HepG2 (cell line): Measurements from ENCODE around the gene TFAP2E. TPM values are rescaled to one million over a fixed set of nuclear protein-coding genes. Genes with fewer than 3 reads are reported as not detected.

Source experiments
- CENPX ChIP-seq: sonication (generic); formaldehyde crosslinking; IDR thresholded peaks from 2 replicates; pipeline ENCODE4 v1.9.0; 2021; ENCODE audit warnings: mild to moderate bottlenecking, missing genetic modification reagents, moderate library complexity
- DPF2 ChIP-seq: sonication (generic); formaldehyde crosslinking; IDR thresholded peaks from 2 replicates; pipeline ENCODE4 v1.4.0; 2020; ENCODE audit warnings: mild to moderate bottlenecking, low read depth, missing genetic modification reagents, borderline replicate concordance
- E2F1 ChIP-seq: sonication (generic); formaldehyde crosslinking; IDR thresholded peaks from 2 replicates; pipeline ENCODE4 v1.5.0; 2020; ENCODE audit warnings: missing genetic modification reagents
- FOXP4 ChIP-seq: sonication (generic); formaldehyde crosslinking; IDR thresholded peaks from 2 replicates; pipeline ENCODE4 v1.4.0; 2020; ENCODE audit warnings: missing genetic modification reagents
- GFI1 ChIP-seq: sonication (generic); formaldehyde crosslinking; IDR thresholded peaks from 2 replicates; pipeline ENCODE4 v1.5.0; 2020; ENCODE audit warnings: missing genetic modification reagents, mild to moderate bottlenecking, borderline replicate concordance
- HNRNPLL ChIP-seq: fragments of 200-400 bp; formaldehyde crosslinking; IDR thresholded peaks from 2 replicates; pipeline ENCODE4 v1.6.1; 2017; ENCODE audit warnings: mild to moderate bottlenecking, low read depth, low read length; ENCODE audit not compliant: poor library complexity, severe bottlenecking
- IKZF4 ChIP-seq: sonication (generic); formaldehyde crosslinking; IDR thresholded peaks from 2 replicates; pipeline ENCODE4 v1.5.1; 2020; ENCODE audit warnings: borderline replicate concordance, mild to moderate bottlenecking, low read depth, missing genetic modification reagents; ENCODE audit errors: not compliant biosample characterization
- KAT8 ChIP-seq: IDR thresholded peaks from 2 replicates; pipeline ENCODE4 v1.6.1; 2016; ENCODE audit warnings: missing genetic modification reagents, missing compliant biosample characterization
- LBX2 ChIP-seq: sonication (generic); formaldehyde crosslinking; IDR thresholded peaks from 2 replicates; pipeline ENCODE4 v1.5.0; 2020; ENCODE audit warnings: missing genetic modification reagents, mild to moderate bottlenecking, borderline replicate concordance
- MAX ChIP-seq: IDR thresholded peaks from 2 replicates; pipeline ENCODE4 v1.6.1; 2012; ENCODE audit warnings: inconsistent platforms
- NCOA5 ChIP-seq: sonication (generic); formaldehyde crosslinking; IDR thresholded peaks from 2 replicates; pipeline ENCODE4 v1.4.0; 2020; ENCODE audit warnings: missing genetic modification reagents
- PPARG ChIP-seq: conservative IDR thresholded peaks from 2 replicates; pipeline ENCODE4 v1.6.1; 2016; ENCODE audit warnings: missing biosample characterization, missing genetic modification reagents
- RXRB ChIP-seq: IDR thresholded peaks from 2 replicates; pipeline ENCODE4 v1.6.1; 2016; ENCODE audit warnings: borderline replicate concordance, missing genetic modification reagents, missing compliant biosample characterization
- THYN1 ChIP-seq: sonication (generic); formaldehyde crosslinking; IDR thresholded peaks from 2 replicates; pipeline ENCODE4 v1.8.1; 2023; ENCODE audit warnings: low read depth, mild to moderate bottlenecking, moderate library complexity, missing genetic modification reagents, borderline replicate concordance
- TRAFD1 ChIP-seq: sonication (generic); formaldehyde crosslinking; IDR thresholded peaks from 2 replicates; pipeline ENCODE4 v1.5.1; 2020; ENCODE audit warnings: missing genetic modification reagents, mild to moderate bottlenecking, borderline replicate concordance
- U2AF1 ChIP-seq: fragments of 200-400 bp; formaldehyde crosslinking; optimal IDR thresholded peaks from 2 replicates; pipeline ENCODE3; 2017; ENCODE audit warnings: mild to moderate bottlenecking, low read depth, low read length
- ZNF510 ChIP-seq: sonication (generic); formaldehyde crosslinking; IDR thresholded peaks from 2 replicates; pipeline ENCODE4 v1.4.0; 2020; ENCODE audit warnings: low read depth, mild to moderate bottlenecking, missing genetic modification reagents
- ZNF615 ChIP-seq: sonication (generic); formaldehyde crosslinking; IDR thresholded peaks from 2 replicates; pipeline ENCODE4 v1.5.0; 2020; ENCODE audit warnings: mild to moderate bottlenecking, missing genetic modification reagents, borderline replicate concordance
- ZSCAN5A ChIP-seq: sonication (generic); formaldehyde crosslinking; IDR thresholded peaks from 2 replicates; pipeline ENCODE4 v1.8.0; 2022; ENCODE audit warnings: mild to moderate bottlenecking, missing genetic modification reagents, borderline replicate concordance
- polyA plus RNA-seq, 8 experiments: library from polyadenylated mRNA; depleted of rRNA in 3 of 8; stranded (reverse) in 7 of 8; unstranded in 1 of 8; fragments of >200 nt; fragmentation: Illumina TruSeq in 4 of 8; extraction: Trizol in 4 of 8; gene quantifications; 2 replicates each; pipeline versions ENCODE4 v1.2.1 to v1.2.3, GENCODE V29; 2011 to 2016; ENCODE audit warnings: low read depth in 4 of 8, missing spikeins in 1 of 8, mixed read lengths in 1 of 8; ENCODE audit not compliant: insufficient read depth in 1 of 8
- total RNA-seq, 5 experiments: library from RNA; depleted of rRNA; stranded (reverse); fragments of >200 nt; fragmentation: Illumina TruSeq; extraction: Trizol; gene quantifications; 2 replicates each; pipeline ENCODE4 v1.2.3, GENCODE V29; 2016; ENCODE audit warnings: low read depth in 1 of 5

The TFAP2E gene
- total and polyA plus RNA-seq, 2 of the 13 experiments (the other 11 are each of a cell fraction or from before 2014, with no cell fraction given), result 0.31 to 0.41 TPM

GRCh38 chr1:35555601-35556477 lies 17.3 kb upstream of the TFAP2E start (continued):
- TF ChIP-seq TRAFD1 (CRISPR knock-in tag) (no peak), MAX (no peak), HNRNPLL (no peak), IKZF4 (CRISPR knock-in tag) (no peak), E2F1 (CRISPR knock-in tag) (no peak), DPF2 (CRISPR knock-in tag) (peak; percentile 42; the same call in 1 of the 2 replicates), FOXP4 (CRISPR knock-in tag) (peak; percentile 77), RXRB (CRISPR knock-in tag) (peak; percentile 73; the same call in 1 of the 2 replicates), LBX2 (CRISPR knock-in tag) (no peak), U2AF1 (no peak), NCOA5 (CRISPR knock-in tag) (no peak), ZNF615 (no peak), GFI1 (CRISPR knock-in tag) (peak; percentile 95), ZSCAN5A (CRISPR knock-in tag) (no peak), PPARG (CRISPR knock-in tag) (peak; percentile 27; the same call in 1 of the 2 replicates), ZNF510 (0 out of 2 replicates have a peak, but pooled peaks have one; percentile 21), CENPX (CRISPR knock-in tag) (no peak), THYN1 (CRISPR knock-in tag) (no peak), KAT8 (CRISPR knock-in tag) (peak; percentile 40; the same call in 1 of the 2 replicates)
